H1 (cell line): Measurements from ENCODE around the gene TPD52L2. TPM values are rescaled to one million over a fixed set of nuclear protein-coding genes. Genes with fewer than 3 reads are reported as not detected.

ENCODE experiments used
- CTCF ChIA-PET: fragments of 300-600 bp; sonication (Branson Sonifier 250); formaldehyde crosslinking; loops from one replicate; lab custom pipeline; 2021; ENCODE audit not compliant: partially characterized antibody; lab: Charles Lee
- POLR2A ChIA-PET: fragments of 300-600 bp; sonication (Branson Sonifier 250); formaldehyde crosslinking; loops from one replicate; lab custom pipeline; 2021; ENCODE audit warnings: inconsistent platforms; ENCODE audit not compliant: partially characterized antibody; lab: Charles Lee
- DNase-seq, 2 experiments: peaks; one replicate each; pipeline versions ENCODE4 v3.0.0 to v3.0.0-alpha.2; 2010 to 2022; ENCODE audit warnings: low spot score in 2 of 2, low read depth in 1 of 2, mixed read lengths in 1 of 2
- FAIRE-seq: peaks from 2 replicates; lab custom pipeline; 2011; peaks lifted over from hg19 to GRCh38; lab: Jason Lieb, UNC
- H2AFZ ChIP-seq: 2 replicates; pipeline ENCODE4 v1.8.1; 2012; ENCODE audit warnings: low read length, inconsistent platforms
- H2AK5ac ChIP-seq: 2 replicates; pipeline ENCODE4 v1.6.1; 2013; ENCODE audit warnings: low read depth, low read length
- H2BK120ac ChIP-seq: replicated peaks from 2 replicates; pipeline ENCODE3; 2013; ENCODE audit warnings: low read depth, low read length, inconsistent platforms
- H2BK12ac ChIP-seq: 2 replicates; pipeline ENCODE4 v1.6.1; 2013; ENCODE audit warnings: low read depth, low read length
- H2BK15ac ChIP-seq: 2 replicates; pipeline ENCODE4 v1.6.1; 2013; ENCODE audit warnings: low read length
- H2BK20ac ChIP-seq: 2 replicates; pipeline ENCODE4 v1.6.1; 2013; ENCODE audit warnings: low read length
- H2BK5ac ChIP-seq: 2 replicates; pipeline ENCODE4 v1.6.1; 2013; ENCODE audit warnings: low read depth, low read length
- H3K14ac ChIP-seq: 2 replicates; pipeline ENCODE4 v1.6.1; 2013; ENCODE audit warnings: inconsistent platforms; ENCODE audit not compliant: insufficient read length
- H3K18ac ChIP-seq: 2 replicates; pipeline ENCODE4 v1.6.1; 2013; ENCODE audit warnings: low read length; ENCODE audit errors: extremely low read depth
- H3K23ac ChIP-seq: 2 replicates; pipeline ENCODE4 v1.6.1; 2013; ENCODE audit warnings: inconsistent platforms; ENCODE audit not compliant: insufficient read length
- H3K23me2 ChIP-seq: 2 replicates; pipeline ENCODE4 v1.6.1; 2013; ENCODE audit warnings: low read depth, low read length
- H3K27ac ChIP-seq: 2 replicates; pipeline ENCODE4 v1.6.1; 2011; ENCODE audit warnings: low read depth, low read length, inconsistent platforms
- H3K27me3 ChIP-seq, 4 experiments: replicated peaks in 1 of 4; 1 replicate in 1 of 4; 2 replicates in 3 of 4; pipeline versions ENCODE4 v1.6.1 to v1.8.1; 2011 to 2013; ENCODE audit warnings: low read length in 3 of 4, mild to moderate bottlenecking in 3 of 4, inconsistent platforms in 2 of 4, mixed read lengths in 2 of 4, moderate library complexity in 1 of 4; ENCODE audit not compliant: control insufficient read depth in 3 of 4, insufficient read depth in 3 of 4; ENCODE audit errors: extremely low read depth in 1 of 4
- H3K36me3 ChIP-seq, 4 experiments: 2 replicates each; pipeline versions ENCODE4 v1.6.1 to v1.8.1; 2011 to 2013; ENCODE audit warnings: mild to moderate bottlenecking in 4 of 4, low read length in 3 of 4, moderate library complexity in 2 of 4, control low read depth in 1 of 4, inconsistent platforms in 1 of 4; ENCODE audit not compliant: insufficient read depth in 4 of 4, control insufficient read depth in 2 of 4
- H3K4ac ChIP-seq: replicated peaks from 2 replicates; pipeline ENCODE3; 2013; ENCODE audit warnings: low read length, low read depth, mixed read lengths, inconsistent platforms; ENCODE audit not compliant: insufficient read length
- H3K4me1 ChIP-seq, 4 experiments: replicated peaks in 1 of 4; 1 replicate in 1 of 4; 2 replicates in 3 of 4; pipeline versions ENCODE4 v1.6.1 to v1.8.1; 2011 to 2013; ENCODE audit warnings: low read length in 3 of 4, inconsistent platforms in 2 of 4, mixed read lengths in 1 of 4; ENCODE audit not compliant: insufficient read depth in 4 of 4, control insufficient read depth in 3 of 4
- H3K4me2 ChIP-seq, 2 experiments: 2 replicates each; pipeline versions ENCODE4 v1.6.1 to v1.8.1; 2011 to 2013; ENCODE audit warnings: low read depth in 2 of 2, low read length in 2 of 2, control low read depth in 1 of 2, inconsistent platforms in 1 of 2, mild to moderate bottlenecking in 1 of 2; ENCODE audit not compliant: insufficient read depth in 1 of 2
- H3K4me3 ChIP-seq, 4 experiments: fragments of 200-600, 300-600 bp in 1 of 4; sonication (generic), shearing (Covaris generic), sonication (Bioruptor Twin) in 1 of 4; 2 replicates each; pipeline versions ENCODE4 v1.5.1 to v1.8.1; 2011 to 2016; ENCODE audit warnings: low read length in 4 of 4, low read depth in 3 of 4, control low read depth in 2 of 4, inconsistent platforms in 2 of 4, mild to moderate bottlenecking in 2 of 4, mixed read lengths in 1 of 4, moderate library complexity in 1 of 4; ENCODE audit not compliant: insufficient read depth in 2 of 4; ENCODE audit errors: extremely low read depth in 1 of 4
- H3K56ac ChIP-seq: replicated peaks from 2 replicates; pipeline ENCODE3; 2013; ENCODE audit warnings: low read depth, mild to moderate bottlenecking, mixed read lengths, low read length, inconsistent platforms; ENCODE audit not compliant: insufficient read length
- H3K79me1 ChIP-seq: 2 replicates; pipeline ENCODE4 v1.6.1; 2013; ENCODE audit warnings: low read depth, low read length, control low read depth
- H3K79me2 ChIP-seq, 2 experiments: 2 replicates each; pipeline versions ENCODE4 v1.6.1 to v1.8.1; 2012 to 2013; ENCODE audit warnings: low read length in 2 of 2, mild to moderate bottlenecking in 2 of 2, inconsistent platforms in 1 of 2; ENCODE audit not compliant: insufficient read depth in 2 of 2, control insufficient read depth in 1 of 2
- H3K9ac ChIP-seq, 4 experiments: replicated peaks in 1 of 4; 1 replicate in 1 of 4; 2 replicates in 3 of 4; pipeline versions ENCODE4 v1.6.1 to v1.8.1; 2011 to 2013; ENCODE audit warnings: low read depth in 3 of 4, low read length in 3 of 4, control low read depth in 2 of 4, mild to moderate bottlenecking in 2 of 4, moderate library complexity in 2 of 4, inconsistent platforms in 1 of 4; ENCODE audit errors: extremely low read depth in 1 of 4
- H3K9me3 ChIP-seq, 2 experiments: 2 replicates each; pipeline versions ENCODE4 v1.6.1 to v1.8.1; 2012 to 2013; ENCODE audit warnings: mild to moderate bottlenecking in 2 of 2, moderate library complexity in 2 of 2, control low read depth in 1 of 2, inconsistent platforms in 1 of 2, low read depth in 1 of 2, low read length in 1 of 2, mixed read lengths in 1 of 2; ENCODE audit not compliant: insufficient read depth in 2 of 2
- H4K20me1 ChIP-seq, 2 experiments: replicated peaks in 1 of 2; 2 replicates each; pipeline versions ENCODE3 to v1.8.1; 2011 to 2013; ENCODE audit warnings: inconsistent platforms in 2 of 2, low read length in 2 of 2, mild to moderate bottlenecking in 1 of 2; ENCODE audit not compliant: insufficient read depth in 2 of 2, control insufficient read depth in 1 of 2
- H4K5ac ChIP-seq: 2 replicates; pipeline ENCODE4 v1.6.1; 2013; ENCODE audit warnings: low read length, low read depth, mixed read lengths, inconsistent platforms; ENCODE audit not compliant: insufficient read length
- H4K8ac ChIP-seq: 2 replicates; pipeline ENCODE4 v1.8.0; 2013; ENCODE audit warnings: mild to moderate bottlenecking, moderate library complexity, low read length, inconsistent platforms; ENCODE audit not compliant: insufficient read depth; ENCODE audit errors: extremely low read depth
- H4K91ac ChIP-seq: replicated peaks from 2 replicates; pipeline ENCODE3; 2013; ENCODE audit warnings: low read length, mixed read lengths, inconsistent platforms; ENCODE audit not compliant: insufficient read length
- BACH1 ChIP-seq: IDR thresholded peaks from 2 replicates; pipeline ENCODE4 v1.6.1; 2012; ENCODE audit warnings: low read length, improper control_type of control experiment
- CBX8 ChIP-seq: fragments of 300-800, 300-1000 bp; sonication (generic); IDR thresholded peaks from 2 replicates; pipeline ENCODE4 v1.7.1; 2016; ENCODE audit warnings: low read depth, low read length, borderline replicate concordance
- CHD1 ChIP-seq: IDR thresholded peaks from 2 replicates; pipeline ENCODE4 v1.6.1; 2012; ENCODE audit warnings: low read depth, low read length, improper control_type of control experiment
- EGR1 ChIP-seq: IDR thresholded peaks from 2 replicates; pipeline ENCODE4 v1.6.1; 2011; ENCODE audit warnings: low read depth, low read length, borderline replicate concordance
- GABPA ChIP-seq: IDR thresholded peaks from 2 replicates; pipeline ENCODE4 v1.6.1; 2011; ENCODE audit warnings: mild to moderate bottlenecking, low read length, moderate library complexity, borderline replicate concordance; ENCODE audit not compliant: insufficient read depth
- NRF1 ChIP-seq: IDR thresholded peaks from 2 replicates; pipeline ENCODE4 v1.6.1; 2011; ENCODE audit warnings: mild to moderate bottlenecking, low read depth, low read length, improper control_type of control experiment
- POLR2A ChIP-seq, 2 experiments: IDR thresholded peaks; 1 replicate in 1 of 2; 2 replicates in 1 of 2; pipeline ENCODE4 v1.6.1; 2011; ENCODE audit warnings: low read depth in 2 of 2, low read length in 2 of 2, mild to moderate bottlenecking in 2 of 2; ENCODE audit errors: control extremely low read depth in 1 of 2
- POLR2AphosphoS5 ChIP-seq: IDR thresholded peaks from 2 replicates; pipeline ENCODE4 v1.6.1; 2011; ENCODE audit warnings: low read depth, low read length
- RAD21 ChIP-seq, 2 experiments: IDR thresholded peaks in 1 of 2; conservative IDR thresholded peaks in 1 of 2; 2 replicates each; pipeline ENCODE4 v1.6.1; 2011; ENCODE audit warnings: low read depth in 2 of 2, low read length in 2 of 2, improper control_type of control experiment in 1 of 2, inconsistent platforms in 1 of 2, mild to moderate bottlenecking in 1 of 2, moderate library complexity in 1 of 2
- RBBP5 ChIP-seq: IDR thresholded peaks from 2 replicates; pipeline ENCODE4 v1.7.1; 2012; ENCODE audit warnings: low read depth, mild to moderate bottlenecking, inconsistent platforms, low read length, moderate library complexity, borderline replicate concordance
- RFX5 ChIP-seq: IDR thresholded peaks from 2 replicates; pipeline ENCODE4 v1.6.1; 2011; ENCODE audit warnings: low read depth, low read length, improper control_type of control experiment, borderline replicate concordance
- SP4 ChIP-seq: IDR thresholded peaks from 2 replicates; pipeline ENCODE4 v1.6.1; 2012; ENCODE audit warnings: low read length, inconsistent platforms
- SUZ12 ChIP-seq: fragments of 200-600 bp; sonication (generic); IDR thresholded peaks from 2 replicates; pipeline ENCODE4 v1.6.1; 2012; ENCODE audit warnings: mild to moderate bottlenecking, inconsistent platforms, low read length, moderate library complexity, mixed read lengths
- TAF7 ChIP-seq: optimal IDR thresholded peaks from 2 replicates; pipeline ENCODE3; 2011; ENCODE audit warnings: low read depth, mild to moderate bottlenecking, inconsistent platforms, low read length, moderate library complexity, borderline replicate concordance
- TEAD4 ChIP-seq: IDR thresholded peaks from 2 replicates; pipeline ENCODE4 v1.6.1; 2012; ENCODE audit warnings: low read depth, low read length, inconsistent platforms, mixed read lengths
- WGBS, 2 experiments: shearing (Covaris generic) in 1 of 2; methylation state at CpG; one replicate each; pipeline versions ENCODE4 v1.1.6 to v1.1.7; 2013 to 2015; ENCODE audit warnings: low lambda C conversion rate in 2 of 2, mixed read lengths in 2 of 2, inconsistent platforms in 1 of 2, low coverage in 1 of 2, missing lambda C conversion rate in 1 of 2; ENCODE audit not compliant: insufficient replicate concordance in 2 of 2, insufficient coverage in 1 of 2, insufficient read length in 1 of 2; ENCODE audit errors: extremely low coverage in 1 of 2, missing lambda C conversion rate in 1 of 2; 5-methylcytosine and 5-hydroxymethylcytosine counted together
- polyA plus RNA-seq, 7 experiments: library from polyadenylated mRNA; depleted of rRNA in 3 of 7; stranded (reverse) in 5 of 7; unstranded in 2 of 7; fragments of >200 nt in 5 of 7; fragments of 200-250 nt in 2 of 7; gene quantifications; 1 replicate in 5 of 7; 2 replicates in 1 of 7; 4 replicates in 1 of 7; pipeline versions ENCODE4 v1.2.1 to v1.2.3, GENCODE V29; 2011 to 2013; ENCODE audit warnings: missing spikeins in 2 of 7, mixed read lengths in 2 of 7
- total RNA-seq: library from RNA; stranded (reverse); fragmentation: NEBNext Ultra II Directional; extraction: Animal tissue kit (Norgen Biotek cat#: 25700); gene quantifications from 2 replicates; pipeline ENCODE4 v1.2.1, GENCODE V29; 2021

TPD52L2 gene
- total and polyA plus RNA-seq, 2 of the 8 experiments (the other 6 are each of a cell fraction or from before 2014, with no cell fraction given), result 77.1 to 80.2 TPM

- POLR2A ChIA-PET, result interaction anchor here (1.1 to 1.5 kb wide), 3 partner anchors 27 to 76 kb away, joined by 3 read pairs; partner anchors contain the start of gene DNAJC5
- H3K79me2 ChIP-seq, result peaks cover 0 to 49% of the 10 kb centered on the region in 2 experiments; a peak in 2 of 4 replicates
- H2AK5ac ChIP-seq, result no peak overlapping the region
- CTCF ChIA-PET, result interaction anchor here (0.6 to 2.6 kb wide), 7 partner anchors 9 to 120 kb away, joined by 3 to 12 read pairs (median 3); no protein-coding TSS in a partner anchor
- WGBS, 2 experiments, result 86% methylated on average over 5 of the region's 5 CpGs; no CpG with 5 or more reads in 1 of the 2 experiments
- DNase-seq (no peak), FAIRE-seq (no peak)
- H2AFZ ChIP-seq, result no peak overlapping the region
- no peak overlapping the region for H2BK20ac ChIP-seq
- no peak overlapping the region for H2BK15ac ChIP-seq
- peaks cover 0 to 7% of the 10 kb centered on the region in 2 experiments for H4K20me1 ChIP-seq
- H2BK12ac ChIP-seq, result no peak overlapping the region
- no peak overlapping the region for H3K18ac ChIP-seq
- no peak overlapping the region for H2BK5ac ChIP-seq
- no peak overlapping the region for H3K4me3 ChIP-seq
- H3K14ac ChIP-seq, result no peak overlapping the region
- no peak overlapping the region for H4K8ac ChIP-seq
- H2BK120ac ChIP-seq, result no peak overlapping the region
- no peak overlapping the region for H3K56ac ChIP-seq
- H3K4me2 ChIP-seq, result no peak overlapping the region
- H3K23ac ChIP-seq, result no peak overlapping the region
- H3K9me3 ChIP-seq, result no peaks in the 10 kb centered on the region
- H3K27me3 ChIP-seq, result no peaks in the 10 kb centered on the region
- peaks cover 4% of the 10 kb centered on the region; the same call in 1 of the 2 replicates for H3K23me2 ChIP-seq
- H4K91ac ChIP-seq, result no peak overlapping the region
- no peak overlapping the region for H3K9ac ChIP-seq
- no peak overlapping the region for H3K27ac ChIP-seq
- peaks cover 10 to 20% (median 15%) of the 10 kb centered on the region in 4 experiments; a peak in 7 of 8 replicates for H3K36me3 ChIP-seq
- peaks cover 3% of the 10 kb centered on the region for H3K79me1 ChIP-seq
- H3K4me1 ChIP-seq, result peaks cover 0 to 6% (median 2%) of the 10 kb centered on the region in 4 experiments; a peak in 4 of 7 replicates
- H4K5ac ChIP-seq, result no peak overlapping the region
- no peak overlapping the region for H3K4ac ChIP-seq
- TF ChIP-seq POLR2AphosphoS5 (no peak), EGR1 (no peak), POLR2A (IDR thresholded peaks at IDR 0.05; ENCODE audit: control extremely low read depth in 1 of 2, low read depth in 2 of 2, low read length in 2 of 2) (no peak), SUZ12 (no peak), NRF1 (no peak), RBBP5 (no peak), RAD21 (IDR thresholded peaks at IDR 0.05 in 1 of 2, conservative IDR thresholded peaks at IDR 0.05 in 1 of 2; ENCODE audit: low read depth in 2 of 2, low read length in 2 of 2) (no peak), BACH1 (no peak), GABPA (no peak), TEAD4 (no peak), CBX8 (no peak), CHD1 (no peak), TAF7 (no peak), RFX5 (no peak), SP4 (no peak)
Measured at GRCh38 chr20:63868264-63868663, 3.2 kb downstream of the TPD52L2 start.
